ENCODE measurements around the gene TPBGL.

TPBGL gene

GRCh38 chr11:75214411-75214821, 26.2 kb upstream of the TPBGL start:
- peak; percentile 49 for DNase-seq

- DNase-seq = no peak
These were observed 25.7 kb upstream of the TPBGL start for GRCh38 chr11:75214843-75215242.

- no peak for DNase-seq
These were observed 20.7 kb upstream of the TPBGL start for GRCh38 chr11:75219869-75220268.

- DNase-seq = no peak
These were observed 16.5 kb upstream of the TPBGL start for GRCh38 chr11:75223954-75224643.

- DNase-seq = no peak
These were observed 14.8 kb upstream of the TPBGL start for GRCh38 chr11:75225794-75226193.

GRCh38 chr11:75229466-75229865, 11.1 kb upstream of the TPBGL start:
- DNase-seq = no peak

GRCh38 chr11:75230621-75231020, 10.0 kb upstream of the TPBGL start:
- DNase-seq = no peak

- DNase-seq = no peak
These were observed 6.8 kb upstream of the TPBGL start for GRCh38 chr11:75233754-75234172.

GRCh38 chr11:75236062-75236461, 4.5 kb upstream of the TPBGL start:
- no peak for DNase-seq

GRCh38 chr11:75237050-75237449, 3.5 kb upstream of the TPBGL start:
- DNase-seq = no peak

GRCh38 chr11:75238595-75239440, 1.8 kb upstream of the TPBGL start:
- DNase-seq = no peak

- no peak for DNase-seq
These were observed 863 bp upstream of the TPBGL start for GRCh38 chr11:75239531-75240290.

GRCh38 chr11:75241036-75241905, 697 bp downstream of the TPBGL start:
- peak; percentile 82 for DNase-seq

GRCh38 chr11:75241906-75242644, 1.5 kb downstream of the TPBGL start:
- DNase-seq = no peak

GRCh38 chr11:75242722-75243600, 2.4 kb downstream of the TPBGL start:
- DNase-seq = no peak

GRCh38 chr11:75244052-75244814, 3.7 kb downstream of the TPBGL start:
- DNase-seq = no peak

GRCh38 chr11:75245356-75246005, 4.9 kb downstream of the TPBGL start:
- no peak for DNase-seq

- no peak for DNase-seq
These were observed 5.6 kb downstream of the TPBGL start for GRCh38 chr11:75246006-75246670.

All from CD4-positive, alpha-beta T cell treated with Interleukin-4 for 4 hours (primary cell).